ENCODE measurements around the gene GOLGB1. TPM values are rescaled to one million over a fixed set of nuclear protein-coding genes. Genes with fewer than 3 reads are reported as not detected.
"Not testable (repeated sequence)": the region's sequence is repeated elsewhere in the genome, so short reads cannot be mapped to it uniquely, and the experiment has no call there.

The GOLGB1 gene
- total RNA-seq, 1 donor from 2014 or later, result 40.4 TPM

DNA sequence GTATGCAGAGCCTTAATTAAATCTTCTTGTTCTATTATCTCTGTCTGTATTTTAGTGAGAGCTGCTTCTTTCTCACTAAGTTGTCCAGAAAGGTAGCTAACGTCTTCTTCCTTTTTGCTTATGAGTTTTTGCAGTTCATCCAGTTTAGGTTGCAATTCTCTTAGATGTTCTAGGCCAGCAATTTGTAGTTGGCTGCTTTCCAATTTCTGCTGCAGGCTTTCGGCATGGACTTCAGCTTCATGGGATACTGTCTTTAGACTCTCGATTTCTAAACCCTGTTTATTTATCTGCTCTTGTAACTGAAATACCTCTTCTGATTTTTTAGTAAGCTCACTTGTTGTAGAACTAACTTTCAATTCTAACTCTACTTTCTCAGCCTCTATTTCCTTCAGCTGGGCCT, 53.4 kb downstream of the GOLGB1 start:
- intact Hi-C loops (cut with micrococcal nuclease), result no loop called here

DNA sequence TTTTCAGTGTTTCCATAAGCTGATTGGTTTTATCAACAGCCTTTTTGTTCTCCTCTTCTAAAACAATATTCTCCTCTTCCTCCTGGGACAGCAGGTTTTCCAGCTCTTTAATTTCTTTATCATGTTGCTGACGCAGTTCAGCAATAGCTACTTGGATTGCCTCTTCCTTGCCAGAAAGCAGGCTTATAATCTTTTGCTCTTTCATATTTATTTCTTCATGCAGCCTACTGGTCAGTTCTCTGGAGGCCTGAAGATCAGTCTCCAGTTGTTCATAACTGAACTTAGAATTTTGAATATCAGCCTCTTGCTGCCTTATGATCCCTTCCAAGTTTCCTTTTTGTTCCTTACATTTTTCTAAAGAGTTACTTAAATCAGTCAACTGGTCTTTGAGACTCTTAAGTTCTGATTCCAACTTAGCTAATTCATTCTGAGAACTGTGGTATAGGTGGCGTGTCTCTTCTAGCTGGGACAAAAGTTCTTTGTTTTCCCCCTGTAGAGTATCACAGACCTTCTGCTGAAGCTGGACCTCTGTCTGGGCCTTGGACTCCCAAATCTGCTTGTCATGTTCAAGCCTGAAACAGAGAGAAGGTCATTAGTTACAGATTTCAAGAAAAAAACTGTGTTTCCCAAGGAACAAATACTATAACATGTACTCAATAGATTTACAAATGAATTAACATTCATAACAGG, 57.4 kb downstream of the GOLGB1 start:
- intact Hi-C loops (cut with micrococcal nuclease), result no loop called here

DNA sequence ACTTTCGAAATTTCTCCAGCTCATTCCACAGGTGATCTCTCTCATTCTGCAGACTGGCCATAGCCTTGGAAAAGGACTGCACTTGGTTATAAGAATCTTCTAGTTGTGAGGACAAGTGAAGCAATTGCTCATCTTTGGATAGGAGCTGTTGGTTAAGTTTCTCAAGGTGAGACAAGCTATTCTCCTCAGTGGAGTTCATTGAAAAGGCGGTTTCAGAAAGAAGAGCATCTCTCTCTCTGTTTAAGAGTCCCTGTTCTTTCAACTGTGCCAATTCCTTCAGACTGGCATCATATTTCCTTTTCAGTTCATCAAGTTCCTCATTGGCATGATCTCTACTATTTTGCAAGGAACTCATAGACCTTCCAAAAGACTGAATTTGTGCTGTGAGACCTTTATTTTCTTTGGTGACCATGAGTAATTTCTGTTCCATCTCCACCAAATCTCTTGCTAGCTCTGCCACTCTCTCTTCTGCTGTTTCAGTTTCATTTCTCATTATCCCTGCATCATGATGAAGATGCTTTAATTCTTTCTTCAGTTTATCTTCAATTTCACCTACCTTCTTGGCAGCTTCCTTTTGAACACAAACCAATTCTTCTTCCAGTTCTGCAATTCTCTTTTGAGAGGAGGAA, 58.6 kb downstream of the GOLGB1 start:
- intact Hi-C loops (cut with micrococcal nuclease), result loop anchor here (1.0 to 2.0 kb wide), 4 partner anchors 8 to 58 kb away; partner anchors contain the start of genes GOLGB1 and HCLS1

DNA sequence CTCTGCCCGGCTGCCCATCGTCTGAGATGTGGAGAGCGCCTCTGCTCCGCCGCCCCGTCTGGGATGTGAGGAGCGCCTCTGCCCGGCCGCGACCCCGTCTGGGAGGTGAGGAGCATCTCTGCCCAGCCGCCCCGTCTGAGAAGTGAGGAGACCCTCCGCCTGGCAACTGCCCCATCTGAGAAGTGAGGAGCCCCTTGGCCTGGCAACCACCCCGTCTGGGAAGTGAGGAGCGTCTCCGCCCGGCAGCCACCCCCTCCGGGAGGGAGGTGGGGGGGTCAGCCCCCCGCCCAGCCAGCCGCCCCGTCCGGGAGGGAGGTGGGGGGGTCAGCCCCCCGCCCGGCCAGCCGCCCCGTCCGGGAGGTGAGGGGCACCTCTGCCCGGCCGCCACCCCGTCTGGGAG, 60.8 kb downstream of the GOLGB1 start:
- intact Hi-C loops (cut with micrococcal nuclease), result not testable (repeated sequence)

DNA sequence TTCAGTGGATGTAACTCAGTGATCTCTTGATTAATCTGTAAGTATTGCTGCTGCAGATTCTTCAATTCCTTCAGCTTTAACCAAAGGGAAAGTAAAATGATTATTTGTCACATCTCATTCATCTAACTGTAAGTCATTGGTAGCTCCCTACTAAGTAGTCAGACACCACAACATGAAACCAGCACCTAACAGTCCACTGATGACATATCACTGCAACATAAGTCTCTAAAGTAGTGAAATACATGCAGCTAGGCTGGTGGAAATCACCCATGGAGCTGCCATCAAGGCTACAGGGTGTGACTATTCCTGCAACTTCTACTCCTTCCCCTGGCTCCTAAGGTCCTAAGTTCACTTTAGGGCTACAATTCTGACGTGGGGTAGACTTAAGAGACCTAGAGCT, 67.7 kb downstream of the GOLGB1 start:
- intact Hi-C loops (cut with micrococcal nuclease), result no loop called here

DNA sequence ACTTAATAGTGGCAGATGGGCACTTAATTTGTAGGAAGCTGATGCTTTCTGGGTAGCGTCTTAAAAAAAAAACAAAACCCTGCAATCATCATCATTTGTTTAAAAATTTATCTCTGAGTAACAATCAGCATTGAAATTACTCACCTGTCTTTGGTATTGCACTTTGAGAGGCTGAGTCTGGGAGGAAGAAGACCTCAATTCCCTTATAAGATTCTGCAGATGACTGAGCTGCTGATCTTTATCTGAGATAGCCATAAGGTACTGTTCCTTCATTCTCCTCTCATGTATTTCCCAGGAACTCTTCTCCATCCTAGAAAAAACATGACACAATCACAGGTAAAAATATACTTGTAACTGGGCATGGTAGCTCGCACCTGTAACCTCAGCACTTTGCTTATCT, 72.4 kb downstream of the GOLGB1 start:
- intact Hi-C loops (cut with micrococcal nuclease), result no loop called here

DNA sequence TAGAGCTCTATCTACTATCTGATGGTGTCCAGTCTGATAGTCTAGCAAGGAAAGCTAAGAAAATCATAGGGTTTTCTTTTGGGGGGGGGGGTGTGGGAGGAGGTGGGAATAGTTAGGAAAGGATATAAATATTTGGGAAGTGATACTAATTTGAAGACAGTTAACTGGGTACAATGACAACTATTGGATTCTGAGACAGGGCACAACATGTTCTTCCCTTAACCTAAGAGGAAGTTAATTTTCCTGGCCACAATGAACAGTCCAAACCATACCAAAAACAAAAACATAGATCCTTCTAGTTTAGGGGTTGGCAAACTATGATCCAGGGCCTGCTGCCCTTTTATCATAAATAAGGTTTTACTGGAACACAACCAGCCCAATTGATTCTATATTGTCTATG, 78.9 kb downstream of the GOLGB1 start:
- intact Hi-C loops (cut with micrococcal nuclease), result no loop called here

DNA sequence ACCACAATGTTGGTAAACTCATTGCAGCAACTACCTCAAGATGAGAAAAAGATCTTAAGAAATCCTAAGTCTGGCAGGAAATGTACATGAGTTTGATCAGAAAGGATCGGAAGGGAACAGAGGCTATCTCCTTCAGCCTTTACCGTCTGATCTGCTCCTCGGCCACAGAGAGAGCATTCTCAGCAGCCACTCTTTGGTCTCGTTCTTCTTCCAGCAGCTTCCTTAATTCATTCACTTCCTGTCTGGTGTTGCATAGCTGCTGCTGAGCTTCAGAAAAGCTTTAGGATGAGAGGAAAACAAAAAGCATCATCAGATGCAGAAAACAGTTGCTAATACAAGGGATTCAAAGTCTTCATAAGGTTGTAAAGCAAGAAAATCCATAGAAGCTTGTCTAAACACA, 82.2 kb downstream of the GOLGB1 start:
- intact Hi-C loops (cut with micrococcal nuclease), result no loop called here

DNA sequence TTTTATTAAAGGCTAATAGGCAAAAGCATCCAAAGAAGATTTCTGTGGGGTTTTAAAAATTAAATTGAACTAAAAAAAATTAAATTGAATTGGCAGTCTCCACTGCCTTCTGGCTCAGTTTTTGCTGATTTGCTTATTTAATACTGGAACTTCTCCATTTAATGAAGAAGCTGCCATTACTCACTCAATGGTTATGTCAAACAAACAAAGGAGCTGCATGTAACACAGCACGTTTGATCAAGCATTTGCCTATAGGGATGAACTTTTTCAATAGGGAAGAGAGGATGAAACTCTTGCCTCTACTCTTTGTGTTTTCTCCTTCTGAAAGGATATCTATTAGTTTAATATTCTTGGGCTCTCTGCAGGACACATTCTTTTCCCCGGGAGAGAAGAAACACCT, 84.1 kb downstream of the GOLGB1 start:
- intact Hi-C loops (cut with micrococcal nuclease), result no loop called here

DNA sequence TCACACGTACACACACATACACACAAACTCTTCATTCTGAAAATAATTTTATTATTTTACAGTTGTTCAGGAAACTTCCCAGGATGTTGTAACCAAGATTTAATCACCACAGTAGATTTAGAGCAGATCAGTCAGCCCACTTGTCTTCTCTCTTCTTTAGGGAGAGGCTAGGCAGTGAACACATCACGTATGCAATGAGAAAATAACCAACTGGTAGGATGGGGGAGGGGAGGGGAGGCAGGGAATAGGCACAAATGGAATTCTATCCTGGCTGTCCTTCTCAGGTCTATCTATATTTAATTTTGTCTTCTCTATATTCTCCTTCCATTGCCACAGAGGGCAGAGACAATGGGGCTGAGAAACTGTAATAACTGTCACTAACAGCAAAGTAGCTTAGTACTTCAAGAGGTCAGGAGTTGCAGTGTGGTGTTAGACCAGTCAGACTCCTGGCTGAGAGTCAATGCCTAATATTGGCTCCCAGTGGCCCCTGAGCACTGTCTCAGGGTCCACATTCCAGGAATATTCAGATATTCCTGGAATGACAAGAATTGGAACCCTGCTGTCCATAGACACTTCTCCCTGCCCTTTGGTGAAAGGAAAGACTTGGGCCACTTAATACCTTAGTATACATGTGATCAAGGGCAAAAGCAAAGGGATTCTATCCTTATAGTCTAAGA, 86.2 kb downstream of the GOLGB1 start:
- intact Hi-C loops (cut with micrococcal nuclease), result loop anchor here (5.0 kb wide), 1 partner anchor 639 kb away; no protein-coding TSS in a partner anchor

DNA sequence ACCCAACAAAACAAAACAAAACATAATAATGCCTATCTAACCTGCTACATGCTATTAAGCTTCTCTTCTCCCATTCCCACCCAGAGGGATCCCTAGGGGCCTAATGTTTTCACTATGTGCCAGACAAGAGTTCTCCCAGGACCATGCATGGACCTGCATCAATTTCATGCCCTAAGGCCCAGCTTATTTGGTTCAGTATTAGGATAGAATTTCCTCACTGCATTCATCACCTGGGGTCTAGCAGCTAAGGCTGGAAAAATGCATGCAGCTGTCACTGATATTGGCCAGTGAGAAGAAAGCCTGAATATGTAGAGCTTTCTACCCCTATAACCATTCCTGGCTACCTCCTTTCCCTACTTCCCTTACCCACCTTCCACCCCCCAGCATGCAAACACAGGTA, 86.8 kb downstream of the GOLGB1 start:
- intact Hi-C loops (cut with micrococcal nuclease), result loop anchor here (5.0 kb wide), 1 partner anchor 640 kb away; no protein-coding TSS in a partner anchor

DNA sequence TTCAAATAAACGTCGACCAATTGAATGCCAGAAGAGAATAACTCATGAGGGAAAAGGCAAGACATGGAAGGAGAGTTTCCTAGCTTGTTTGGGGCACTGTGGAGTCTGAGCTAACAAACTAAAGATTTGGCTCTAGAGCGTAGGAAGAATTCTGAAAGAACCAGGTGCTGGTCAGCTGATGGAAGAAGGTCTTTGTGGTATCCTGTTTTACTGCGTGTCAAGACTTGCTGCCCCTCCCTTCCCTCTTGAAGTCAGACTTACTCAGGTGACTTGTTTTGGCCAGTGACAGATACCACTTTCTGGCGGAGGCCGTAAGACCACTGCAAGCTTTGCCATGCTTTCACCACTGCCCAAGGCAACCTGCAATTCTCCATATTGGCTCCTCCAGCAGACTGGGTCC, 88.2 kb downstream of the GOLGB1 start:
- intact Hi-C loops (cut with micrococcal nuclease), result loop anchor here (2.0 to 5.0 kb wide), 3 partner anchors 57 to 1019 kb away; partner anchors contain the start of gene PARP14

DNA sequence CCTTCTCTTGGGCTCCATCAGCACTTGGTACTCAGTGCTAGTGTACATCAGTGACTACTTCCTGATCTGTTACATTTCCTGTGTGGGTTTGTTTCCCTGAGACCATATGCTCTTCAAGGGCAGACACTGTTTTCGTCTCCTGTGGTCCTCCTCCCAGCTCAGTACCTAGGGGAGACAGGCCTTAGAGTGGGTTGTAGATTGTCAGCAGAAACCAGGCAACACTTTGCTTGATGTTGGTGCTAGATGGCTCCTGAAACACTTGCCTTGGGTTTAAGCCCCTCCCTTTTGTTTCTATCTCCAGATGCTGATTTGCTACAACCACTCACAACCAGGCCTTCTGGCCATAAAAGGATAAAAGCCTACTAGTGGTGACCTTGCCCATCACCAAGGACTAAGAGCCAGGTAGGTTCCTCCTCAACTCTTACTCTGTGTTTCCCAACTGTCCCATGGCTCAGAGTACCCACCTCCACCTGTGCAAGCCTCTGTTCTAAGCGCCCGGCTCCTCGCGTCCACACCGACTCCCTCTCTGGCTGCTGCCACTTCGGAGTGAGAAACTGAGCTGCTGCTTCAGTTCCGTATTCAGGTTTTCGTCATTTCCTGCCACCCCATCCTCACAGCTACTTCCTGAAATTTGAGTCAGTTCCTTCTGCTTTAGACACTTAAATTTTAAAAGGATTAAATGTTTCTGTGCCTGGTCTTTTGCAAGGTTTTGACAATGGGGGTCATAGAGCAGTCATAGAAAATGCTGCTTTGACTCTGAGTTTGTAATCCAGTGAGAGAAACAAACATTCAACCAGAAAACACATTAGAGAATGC, 89.0 kb downstream of the GOLGB1 start, which contains the start of gene HCLS1:
Gene HCLS1, minus strand, starts transcription at position 548 of the 816 bp plus-strand sequence. CDS start 2,556 bp downstream, outside the sequence.
- intact Hi-C loops (cut with micrococcal nuclease), result loop anchor here (1.0 to 5.0 kb wide), 15 partner anchors 8 to 1925 kb away; partner anchors contain the start of genes EAF2, FAM162A, GOLGB1 and GTF2E1

DNA sequence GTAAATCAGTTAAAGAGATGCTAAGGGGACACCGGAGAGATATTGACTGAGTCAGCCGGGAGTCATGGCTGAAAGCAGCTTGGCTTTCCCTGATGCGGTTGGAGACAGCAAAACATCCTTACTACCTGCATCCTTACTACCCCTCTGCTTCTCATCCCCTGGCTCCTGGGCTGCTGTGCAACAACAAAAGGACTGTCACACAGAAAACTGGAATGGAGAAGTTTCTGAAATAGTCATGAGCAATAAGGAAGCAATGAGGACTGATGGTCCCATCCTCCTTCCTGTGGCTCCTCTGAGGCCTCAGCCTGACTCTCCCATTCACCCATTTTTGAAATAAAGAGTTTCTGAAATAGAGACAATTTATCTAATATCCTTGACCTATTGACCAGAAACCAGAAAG, 90.0 kb downstream of the GOLGB1 start:
- intact Hi-C loops (cut with micrococcal nuclease), result loop anchor here (10.0 kb wide), 1 partner anchor 1565 kb away; the partner anchor contains the start of gene GSK3B

DNA sequence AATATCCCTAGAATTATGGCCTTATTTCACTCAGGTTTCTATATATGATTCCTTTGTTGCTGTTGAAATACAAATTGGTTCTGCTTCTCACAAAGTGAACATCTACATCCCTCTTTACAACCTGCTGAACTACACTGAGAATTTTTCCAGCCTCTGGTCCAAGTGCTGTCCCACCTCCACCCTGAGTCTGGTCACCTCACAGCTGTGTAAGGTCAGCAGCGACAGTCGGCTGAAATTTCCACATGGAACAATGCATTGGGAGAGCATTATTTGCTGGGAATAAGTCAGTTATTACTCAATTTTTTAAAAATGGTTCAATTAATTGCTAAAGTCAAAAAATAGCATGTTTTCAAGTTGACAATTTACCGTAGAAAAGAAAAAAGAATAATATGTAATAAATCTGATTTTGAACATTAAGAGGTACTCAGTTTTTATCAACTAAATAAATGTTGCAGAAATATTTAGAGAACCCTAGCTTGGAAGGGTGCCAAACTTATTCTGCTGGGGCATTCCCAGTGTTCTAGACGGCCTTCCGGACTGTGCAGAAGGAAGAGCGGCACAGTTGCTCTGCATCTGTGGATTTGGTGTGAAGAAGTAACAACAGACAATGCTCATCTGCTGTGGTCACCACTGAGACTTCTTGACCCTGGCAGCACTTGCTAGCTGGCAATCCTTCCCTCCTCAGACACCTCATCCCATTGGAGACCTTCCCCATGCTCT, 90.7 kb downstream of the GOLGB1 start:
- intact Hi-C loops (cut with micrococcal nuclease), result loop anchor here (10.0 kb wide), 1 partner anchor 1564 kb away; the partner anchor contains the start of gene GSK3B

DNA sequence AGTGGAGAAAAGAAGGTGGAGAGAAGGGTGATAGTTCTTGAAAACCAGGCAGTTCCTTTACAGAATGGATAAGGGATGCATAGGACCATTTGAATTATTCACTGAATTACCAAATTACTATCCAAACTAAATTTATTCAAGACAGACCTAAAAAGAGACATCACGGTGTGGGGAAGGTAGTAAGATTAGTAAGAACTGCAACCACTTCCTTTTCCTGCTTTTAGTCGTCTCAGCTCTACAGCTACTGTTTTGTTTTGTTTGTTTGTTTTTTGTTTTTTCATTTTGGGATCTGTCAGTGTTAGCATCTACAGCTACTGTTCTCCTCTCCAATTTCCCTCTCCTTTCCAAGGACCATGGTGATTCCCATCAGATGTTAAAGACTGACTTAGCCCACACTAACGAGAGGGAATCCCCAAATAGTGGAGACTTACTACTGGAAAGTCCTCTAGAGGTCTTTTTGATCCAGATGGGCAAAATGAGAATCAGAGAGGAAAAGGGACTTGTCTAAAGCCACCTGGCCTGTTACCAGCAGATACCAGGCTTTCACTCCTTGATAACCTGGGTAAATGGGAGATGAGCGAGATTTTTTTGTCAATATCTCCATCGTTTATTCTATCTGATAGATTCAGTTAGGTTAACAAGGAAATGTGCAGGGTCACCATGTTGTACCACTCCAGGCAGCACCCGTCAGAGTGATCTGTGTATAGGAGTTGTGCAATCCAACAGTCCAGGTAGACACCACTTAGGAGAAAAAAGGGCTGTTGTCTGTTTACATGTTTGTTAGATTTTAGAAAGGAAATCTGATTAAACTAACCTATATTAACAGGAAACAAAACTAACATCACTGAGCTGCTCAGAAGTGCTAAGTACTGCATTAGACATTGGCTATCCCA, 94.8 kb downstream of the GOLGB1 start:
- intact Hi-C loops (cut with micrococcal nuclease), result loop anchor here (1.0 to 10.0 kb wide), 3 partner anchors 95 to 1560 kb away; partner anchors contain the start of genes GOLGB1 and GSK3B

DNA sequence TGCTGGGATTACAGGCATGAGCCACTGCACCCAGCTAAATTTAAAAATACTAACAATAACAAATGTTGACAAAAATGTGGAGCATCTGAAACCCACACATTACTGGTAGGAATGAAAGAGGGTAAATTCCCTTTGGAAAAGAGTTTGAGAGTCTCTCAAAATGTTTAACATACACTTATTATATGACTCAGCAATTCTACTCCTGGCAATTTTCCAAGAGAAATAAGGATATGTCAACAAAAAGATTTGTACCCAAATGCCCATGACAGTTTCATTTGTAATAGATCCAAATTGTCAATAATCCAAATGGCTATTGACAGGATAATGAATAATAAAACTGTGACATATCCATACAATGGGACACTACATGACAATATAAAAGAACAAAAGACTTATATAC, 97.9 kb downstream of the GOLGB1 start:
- intact Hi-C loops (cut with micrococcal nuclease), result loop anchor here (1.0 to 10.0 kb wide), 2 partner anchors 9 to 1557 kb away; partner anchors contain the start of genes GSK3B and HCLS1

DNA sequence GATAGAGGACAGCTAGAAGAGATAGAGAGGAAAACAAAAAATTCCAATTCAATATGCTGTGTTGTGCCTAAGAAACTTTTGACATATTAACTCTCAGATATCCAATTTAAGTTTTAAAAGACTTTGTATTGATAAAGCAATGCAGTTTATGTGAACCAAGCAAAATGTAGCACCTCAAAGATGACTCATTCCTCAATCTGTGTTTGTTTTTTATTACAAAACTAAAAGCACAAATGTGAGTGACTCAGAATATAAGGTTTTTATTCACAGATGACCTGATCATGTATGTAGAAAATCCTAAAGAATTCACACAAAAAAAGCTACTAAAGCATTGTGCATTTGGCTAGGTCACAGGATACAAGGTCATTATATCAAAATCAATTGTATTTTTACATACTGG, 99.9 kb downstream of the GOLGB1 start:
- intact Hi-C loops (cut with micrococcal nuclease), result loop anchor here (10.0 kb wide), 1 partner anchor 1555 kb away; the partner anchor contains the start of gene GSK3B
